Measurements from ENCODE around the gene CFAP206. TPM values are rescaled to one million over a fixed set of nuclear protein-coding genes. Genes with fewer than 3 reads are reported as not detected.
"Not testable (repeated sequence)": the region's sequence is repeated elsewhere in the genome, so short reads cannot be mapped to it uniquely, and the experiment has no call there.

CFAP206 gene
- total RNA-seq, 2 donors from 2014 or later, result not detected

- H3K4me3 Mint-ChIP-seq, result peak within 1 kb of the TSS; percentile 86
- peak; percentile 90 for ATAC-seq (replicated peaks)
- no peaks in the 10 kb centered on the region for H3K9me3 Mint-ChIP-seq
- H3K27ac Mint-ChIP-seq, result peak within 1 kb of the TSS; percentile 91
- H3K36me3 Mint-ChIP-seq (ENCODE audit: low read depth), result peaks cover 4% of the 10 kb centered on the region
- H3K27me3 Mint-ChIP-seq, result peaks cover 7% of the 10 kb centered on the region
- H3K4me1 Mint-ChIP-seq, result peaks cover 6% of the 10 kb centered on the region
Observed at GRCh38 chr6:87472525-87473418, 65.0 kb downstream of the CFAP206 start, which contains the start of gene SLC35A1. SLC35A1 (plus strand) TSS chr6:87472974; CDS start chr6:87473004, 30 bp downstream.

- peaks cover 6% of the 10 kb centered on the region for H3K4me1 Mint-ChIP-seq
- no peaks in the 10 kb centered on the region for H3K9me3 Mint-ChIP-seq
- ATAC-seq (replicated peaks), result peak; percentile 75
- H3K4me3 Mint-ChIP-seq, result peak overlapping the region; percentile 86
- peaks cover 2% of the 10 kb centered on the region for H3K27me3 Mint-ChIP-seq
- peak overlapping the region; percentile 91 for H3K27ac Mint-ChIP-seq
- H3K36me3 Mint-ChIP-seq (ENCODE audit: low read depth), result peaks cover 11% of the 10 kb centered on the region
Observed at GRCh38 chr6:87473419-87473903, 65.7 kb downstream of the CFAP206 start.

GRCh38 chr6:87481931-87482330, 74.2 kb downstream of the CFAP206 start:
- Mint-ChIP-seq H3K36me3 (ENCODE audit: low read depth) (peaks cover 31% of the 10 kb centered on the region), H3K27ac (no peak overlapping the region), H3K4me1 (peaks cover 6% of the 10 kb centered on the region), H3K9me3 (no peaks in the 10 kb centered on the region), H3K27me3 (no peaks in the 10 kb centered on the region), H3K4me3 (no peak overlapping the region)
- no peak for ATAC-seq (replicated peaks)

GRCh38 chr6:87482366-87482765, 74.6 kb downstream of the CFAP206 start:
- ATAC-seq (replicated peaks), result no peak
- H3K27me3 Mint-ChIP-seq, result no peaks in the 10 kb centered on the region
- peaks cover 31% of the 10 kb centered on the region for H3K36me3 Mint-ChIP-seq (ENCODE audit: low read depth)
- H3K9me3 Mint-ChIP-seq, result no peaks in the 10 kb centered on the region
- H3K4me1 Mint-ChIP-seq, result peaks cover 6% of the 10 kb centered on the region
- H3K27ac Mint-ChIP-seq, result no peak overlapping the region
- no peak overlapping the region for H3K4me3 Mint-ChIP-seq

GRCh38 chr6:87483929-87484328, 76.2 kb downstream of the CFAP206 start:
- Mint-ChIP-seq H3K36me3 (ENCODE audit: low read depth) (peaks cover 16% of the 10 kb centered on the region), H3K9me3 (no peaks in the 10 kb centered on the region), H3K27ac (no peak overlapping the region), H3K4me3 (no peak overlapping the region), H3K4me1 (peaks cover 6% of the 10 kb centered on the region), H3K27me3 (no peaks in the 10 kb centered on the region)
- ATAC-seq (replicated peaks), result peak; percentile 69

- Mint-ChIP-seq H3K4me1 (peaks cover 6% of the 10 kb centered on the region), H3K36me3 (ENCODE audit: low read depth) (peaks cover 13% of the 10 kb centered on the region), H3K27ac (peak overlapping the region; percentile 7), H3K4me3 (peak overlapping the region; percentile 1), H3K27me3 (no peaks in the 10 kb centered on the region), H3K9me3 (no peaks in the 10 kb centered on the region)
- peak; percentile 67 for ATAC-seq (replicated peaks)
Observed at GRCh38 chr6:87484491-87484890, 76.7 kb downstream of the CFAP206 start.

GRCh38 chr6:87487555-87487954, 79.8 kb downstream of the CFAP206 start:
- Mint-ChIP-seq H3K27me3 (no peaks in the 10 kb centered on the region), H3K4me1 (peaks cover 6% of the 10 kb centered on the region), H3K9me3 (no peaks in the 10 kb centered on the region), H3K4me3 (no peak overlapping the region), H3K27ac (no peak overlapping the region), H3K36me3 (ENCODE audit: low read depth) (peaks cover 20% of the 10 kb centered on the region)
- ATAC-seq (replicated peaks), result no peak

GRCh38 chr6:87489326-87489725, 81.6 kb downstream of the CFAP206 start:
- not testable (repeated sequence) for H3K27me3 Mint-ChIP-seq; H3K27ac Mint-ChIP-seq; H3K4me3 Mint-ChIP-seq; ATAC-seq (replicated peaks); H3K9me3 Mint-ChIP-seq; H3K4me1 Mint-ChIP-seq
- H3K36me3 Mint-ChIP-seq (ENCODE audit: low read depth), result peaks cover 20% of the 10 kb centered on the region

GRCh38 chr6:87494761-87495422, 87.1 kb downstream of the CFAP206 start:
- ATAC-seq (replicated peaks), result no peak
- Mint-ChIP-seq H3K36me3 (ENCODE audit: low read depth) (peaks cover 20% of the 10 kb centered on the region), H3K9me3 (no peaks in the 10 kb centered on the region)

GRCh38 chr6:87498048-87498447, 90.3 kb downstream of the CFAP206 start:
- no peaks in the 10 kb centered on the region for H3K9me3 Mint-ChIP-seq
- H3K27me3 Mint-ChIP-seq, result no peaks in the 10 kb centered on the region
- no peak overlapping the region for H3K4me3 Mint-ChIP-seq
- ATAC-seq (replicated peaks), result no peak
- H3K27ac Mint-ChIP-seq, result peak overlapping the region; percentile 46
- peaks cover 24% of the 10 kb centered on the region for H3K36me3 Mint-ChIP-seq (ENCODE audit: low read depth)
- no peaks in the 10 kb centered on the region for H3K4me1 Mint-ChIP-seq

More at GRCh38 chr6:87494761-87495422, 87.1 kb downstream of the CFAP206 start:
- Mint-ChIP-seq H3K4me3 (no peak overlapping the region), H3K27ac (no peak overlapping the region), H3K4me1 (no peaks in the 10 kb centered on the region), H3K27me3 (no peaks in the 10 kb centered on the region)

GRCh38 chr6:87501809-87502572, 94.2 kb downstream of the CFAP206 start:
- Mint-ChIP-seq H3K36me3 (ENCODE audit: low read depth) (peaks cover 56% of the 10 kb centered on the region), H3K4me3 (no peak overlapping the region), H3K27me3 (no peaks in the 10 kb centered on the region), H3K9me3 (no peaks in the 10 kb centered on the region), H3K4me1 (no peaks in the 10 kb centered on the region), H3K27ac (no peak overlapping the region)
- no peak for ATAC-seq (replicated peaks)

GRCh38 chr6:87504441-87504840, 96.7 kb downstream of the CFAP206 start:
- Mint-ChIP-seq H3K36me3 (ENCODE audit: low read depth) (peaks cover 67% of the 10 kb centered on the region), H3K4me3 (no peak overlapping the region), H3K27me3 (no peaks in the 10 kb centered on the region), H3K4me1 (no peaks in the 10 kb centered on the region), H3K9me3 (no peaks in the 10 kb centered on the region), H3K27ac (peak overlapping the region; percentile 13)
- ATAC-seq (replicated peaks), result no peak
